GM18502 (cell line): ENCODE results near the gene CD44.
A peak's percentile ranks its signal among the peaks of the same experiment; 100 is the strongest.

Source experiments
- ATAC-seq: cut with Tn5 transposase; IDR thresholded peaks from one replicate; pipeline ENCODE4 v1.9.1; 2021; ENCODE audit warnings: mild to moderate bottlenecking; ENCODE audit not compliant: unreplicated experiment, poor library complexity

CD44 gene

DNA sequence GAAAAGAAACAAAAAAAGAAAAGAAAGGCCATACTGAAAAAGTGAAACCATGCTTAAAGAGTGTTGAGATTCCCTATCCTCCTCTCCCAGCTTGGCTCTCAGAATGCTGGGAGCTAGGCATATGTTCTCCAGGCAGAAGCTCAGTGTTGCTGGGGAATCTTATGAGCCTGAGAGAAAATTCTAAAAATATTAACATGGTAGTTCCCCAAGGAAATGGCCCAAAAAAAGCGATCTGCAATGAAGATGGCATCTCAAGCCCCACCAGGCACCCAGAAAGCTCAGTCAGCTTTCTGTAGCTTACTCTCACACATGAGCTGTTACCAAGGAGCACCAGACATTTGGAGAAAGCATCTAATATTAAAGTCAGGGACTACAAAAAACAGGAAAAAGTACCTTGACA, 94.5 kb downstream of the CD44 start:
- ATAC-seq = no peak

DNA sequence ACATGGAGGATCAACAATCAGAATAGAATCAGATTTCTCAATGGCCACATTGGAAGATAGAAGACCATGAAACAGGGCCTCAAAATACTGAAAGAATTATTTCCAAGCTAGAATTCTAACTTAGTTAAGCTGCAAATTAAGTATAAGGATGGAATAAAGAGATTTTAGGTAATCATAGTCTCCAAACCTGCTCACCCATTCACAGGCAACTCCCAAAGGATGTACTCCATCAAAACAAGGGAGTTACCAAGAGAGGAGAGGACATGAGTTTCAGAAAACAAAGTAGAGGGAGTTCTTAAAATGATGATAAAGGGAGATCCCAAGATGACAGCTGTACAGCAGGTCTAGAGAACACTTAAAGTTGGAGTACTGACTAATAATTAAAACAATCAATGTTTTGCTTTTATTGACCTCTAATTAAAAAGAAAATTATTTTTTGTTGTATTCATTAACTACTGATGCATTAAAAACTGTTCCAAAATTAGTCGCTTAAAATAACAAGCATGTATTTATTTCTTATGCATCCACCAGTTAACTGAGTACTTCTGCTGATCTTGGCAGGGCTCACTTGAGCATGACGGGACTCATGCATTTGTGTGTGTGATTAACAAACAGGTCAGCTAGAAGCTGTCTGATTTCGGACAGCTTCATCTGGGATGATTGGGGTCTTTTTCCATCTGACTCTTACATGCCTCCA, 95.6 kb downstream of the CD44 start:
- ATAC-seq = no peak

DNA sequence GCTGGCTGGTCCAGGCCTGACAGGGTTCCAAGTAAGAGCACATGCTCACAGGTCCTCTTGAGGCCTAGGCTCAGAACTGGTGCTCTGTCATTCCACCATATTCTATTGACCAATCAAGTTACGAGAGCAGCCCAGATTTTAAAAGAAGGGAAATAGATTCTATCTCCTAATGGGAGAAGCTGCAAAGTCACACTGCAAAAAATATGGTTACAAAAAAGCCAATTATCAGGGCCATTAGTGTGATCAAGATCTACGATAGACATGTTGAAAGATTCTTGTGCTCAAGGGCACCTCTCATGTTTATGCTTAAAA, 96.1 kb downstream of the CD44 start:
- ATAC-seq = no peak

DNA sequence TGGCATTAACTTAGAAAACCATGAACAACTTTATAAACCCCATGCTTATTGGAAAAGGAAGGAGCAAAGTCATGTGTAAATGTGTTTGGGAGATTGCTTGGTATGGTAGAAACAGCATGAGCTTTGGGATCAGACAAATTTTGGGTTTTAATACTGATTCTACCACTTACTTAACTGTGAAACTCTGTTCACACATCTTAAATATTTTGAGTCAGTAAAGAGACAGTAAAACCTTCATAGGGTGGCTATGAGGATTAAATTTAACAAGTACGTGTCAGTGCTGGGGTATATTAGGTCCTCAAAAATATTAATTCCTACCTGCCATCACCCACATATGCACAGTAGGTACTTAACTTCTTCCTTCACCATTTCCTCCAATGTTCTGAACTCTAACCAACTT, 96.5 kb downstream of the CD44 start:
- ATAC-seq = no peak

DNA sequence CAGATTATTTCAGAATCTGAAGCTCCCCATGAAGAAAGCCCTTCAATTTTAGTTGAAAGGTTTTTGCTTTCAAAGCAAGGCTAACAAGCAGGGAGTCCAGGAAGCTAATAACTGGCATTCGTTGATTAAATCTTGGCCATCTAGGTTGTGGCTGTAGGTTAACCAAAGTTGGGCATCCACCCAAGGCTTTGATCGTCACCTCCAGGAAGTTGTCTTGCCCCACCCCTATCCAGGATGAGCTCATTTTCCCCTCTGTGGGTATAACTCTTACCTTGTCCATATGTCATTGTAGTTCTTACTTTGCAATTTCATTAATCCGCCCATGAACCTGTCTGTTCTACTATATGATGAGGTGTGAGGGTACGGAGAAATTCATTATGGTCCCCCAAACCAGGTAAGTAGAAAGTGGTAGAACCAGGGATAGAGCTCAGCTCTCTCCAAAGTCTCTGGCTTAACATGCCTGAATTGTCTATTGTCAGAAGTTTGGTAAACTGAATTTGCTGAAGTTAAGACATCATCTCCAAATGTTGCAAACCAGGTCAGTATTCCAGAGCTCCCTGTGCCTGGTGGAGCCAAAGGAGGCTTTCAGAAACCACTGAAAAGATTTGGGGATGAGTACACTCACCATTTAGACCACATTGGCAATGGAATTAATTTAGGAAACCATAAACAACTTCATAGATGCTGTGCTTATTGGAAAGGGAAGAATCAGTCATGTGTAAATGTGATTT, 97.1 kb downstream of the CD44 start:
- no peak for ATAC-seq

DNA sequence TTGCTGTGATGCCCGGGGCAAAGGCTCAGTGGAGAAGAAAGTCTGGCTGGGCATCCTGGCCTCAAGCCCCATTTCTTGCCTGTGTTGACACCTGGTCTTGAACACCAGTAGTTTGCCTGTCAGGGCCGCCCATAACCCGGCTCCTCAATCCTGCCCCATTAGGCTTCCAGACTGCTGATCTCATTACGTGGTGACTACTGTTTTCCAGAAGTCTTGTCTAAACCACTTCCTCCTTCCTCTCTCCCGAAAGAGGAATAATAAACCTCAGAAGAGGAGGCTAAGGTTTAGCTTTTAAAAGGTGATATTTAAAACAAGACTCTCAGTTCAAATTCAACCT, 97.7 kb downstream of the CD44 start:
- ATAC-seq = no peak

DNA sequence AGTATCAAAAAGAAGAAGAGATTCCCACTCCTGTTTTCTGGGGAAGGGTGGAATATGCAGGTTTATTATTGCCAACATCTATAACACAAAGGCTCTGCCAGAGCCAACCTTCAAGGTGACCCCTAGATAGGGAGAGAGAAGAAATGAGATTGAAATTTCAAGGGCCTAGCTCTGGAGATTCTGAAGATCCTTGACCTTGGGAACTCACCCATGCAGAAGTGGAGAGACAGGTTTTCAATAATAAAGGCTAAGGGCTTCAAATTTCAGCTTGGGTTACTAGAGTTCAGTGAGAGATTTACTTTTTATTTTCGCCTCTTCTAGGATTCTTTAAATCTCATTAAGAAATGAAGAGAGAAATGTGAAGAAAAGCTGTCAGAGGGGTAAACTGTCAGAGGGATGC, 98.4 kb downstream of the CD44 start:
- no peak for ATAC-seq

DNA sequence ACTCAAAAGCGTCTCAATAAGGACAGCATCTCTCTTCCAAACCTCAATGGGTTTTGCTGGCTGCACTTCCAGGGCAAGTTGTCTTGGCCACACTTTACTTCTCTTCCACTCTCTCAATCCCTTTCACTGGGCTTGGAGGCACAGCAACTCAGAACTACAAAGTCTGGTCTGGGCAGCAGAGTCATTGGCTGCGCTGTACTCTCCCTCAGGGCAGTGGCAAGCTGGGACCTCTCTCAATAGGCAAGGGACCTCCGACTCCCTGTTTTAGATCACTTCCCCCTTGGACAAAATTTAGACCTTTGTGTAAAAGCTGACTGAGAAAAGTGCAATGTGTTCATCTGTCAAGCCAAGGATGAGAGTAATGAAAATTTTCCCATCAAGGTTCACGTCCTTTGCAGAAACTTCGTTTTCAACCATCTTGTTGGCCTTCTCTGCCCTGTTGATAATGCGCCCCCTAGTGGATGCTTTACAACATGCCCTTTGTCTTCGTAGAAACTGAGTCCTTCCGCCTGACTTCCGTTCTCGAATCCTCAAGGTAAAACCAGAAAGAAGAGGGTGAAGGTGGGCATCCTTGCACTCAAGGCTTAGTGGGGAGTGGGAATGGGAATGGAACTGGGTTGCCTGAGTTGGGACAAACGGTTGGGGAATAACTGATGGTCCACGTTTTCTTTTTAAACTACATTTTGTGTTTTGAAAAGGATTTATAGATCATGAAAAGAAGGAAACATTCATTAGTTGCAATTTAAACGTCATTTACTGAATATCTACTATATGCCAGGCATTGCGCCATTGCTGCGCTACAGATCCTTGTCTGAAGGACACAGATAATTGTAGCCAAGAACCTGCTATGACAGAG, 99.1 kb downstream of the CD44 start:
- peak; percentile 62 for ATAC-seq

DNA sequence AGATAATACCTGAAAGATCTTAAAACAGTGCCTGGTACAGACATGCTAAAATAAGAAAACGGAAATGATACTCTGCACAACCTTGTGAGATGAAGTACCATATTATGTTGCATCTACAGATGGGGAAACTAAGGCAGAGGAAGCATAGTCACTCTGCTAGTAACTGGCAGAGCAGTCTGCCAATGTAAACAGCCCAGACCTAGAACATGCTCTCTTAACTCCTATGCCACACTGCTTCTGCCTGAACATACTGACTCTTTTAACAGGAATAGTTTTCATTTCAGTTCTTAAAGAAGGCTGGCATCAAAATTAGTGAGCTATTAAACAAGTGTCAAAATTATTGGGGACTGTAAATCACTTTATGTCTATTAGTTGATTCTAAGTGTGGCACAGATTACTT, 99.9 kb downstream of the CD44 start:
- ATAC-seq = no peak

DNA sequence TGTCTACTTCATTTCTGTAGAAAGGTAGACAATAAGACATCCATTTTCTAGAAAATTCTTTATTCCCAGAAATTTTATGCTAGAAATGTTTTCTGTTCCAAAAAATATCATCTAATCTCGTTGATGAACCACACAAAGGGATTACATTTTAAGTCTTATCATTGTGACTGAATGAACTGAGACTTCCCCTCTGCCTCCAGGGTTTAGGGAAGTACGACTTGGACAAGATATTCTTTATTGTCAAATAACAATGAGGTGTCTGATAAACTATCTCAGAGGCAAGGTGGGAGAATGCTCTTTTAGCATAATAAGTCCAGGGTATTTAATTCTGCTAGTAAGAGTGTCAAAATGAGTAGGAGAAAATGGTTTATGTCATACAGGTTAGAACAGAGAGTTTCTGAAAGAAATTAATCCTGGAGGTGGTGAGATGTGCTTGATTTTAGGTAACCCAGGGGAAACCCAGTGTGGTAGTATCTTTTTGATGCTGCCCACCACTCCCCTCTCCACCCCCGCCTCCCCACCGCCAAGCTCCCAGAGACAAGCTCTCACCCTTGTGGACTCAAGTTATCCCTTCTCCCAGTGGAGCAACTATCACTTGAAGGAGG, 100.6 kb downstream of the CD44 start:
- no peak for ATAC-seq

DNA sequence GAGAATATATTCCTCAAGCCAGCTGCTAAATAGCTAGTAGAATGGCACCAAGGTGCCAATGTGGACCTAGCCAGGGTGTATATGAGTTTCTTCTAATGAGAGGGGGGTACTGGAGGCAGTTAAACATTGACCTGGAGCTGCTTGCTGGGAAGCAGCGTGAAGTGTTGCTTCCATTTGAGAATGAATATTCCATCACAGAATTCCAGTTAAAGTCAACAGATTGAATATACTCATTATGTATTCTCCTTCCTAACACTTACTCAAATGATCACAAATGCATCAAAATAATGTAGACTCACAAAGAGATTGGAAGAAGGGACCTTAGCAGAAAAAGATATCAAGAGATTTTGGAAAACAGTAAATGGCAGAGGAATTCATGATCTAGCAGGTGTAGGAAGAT, 102.1 kb downstream of the CD44 start:
- ATAC-seq = no peak

DNA sequence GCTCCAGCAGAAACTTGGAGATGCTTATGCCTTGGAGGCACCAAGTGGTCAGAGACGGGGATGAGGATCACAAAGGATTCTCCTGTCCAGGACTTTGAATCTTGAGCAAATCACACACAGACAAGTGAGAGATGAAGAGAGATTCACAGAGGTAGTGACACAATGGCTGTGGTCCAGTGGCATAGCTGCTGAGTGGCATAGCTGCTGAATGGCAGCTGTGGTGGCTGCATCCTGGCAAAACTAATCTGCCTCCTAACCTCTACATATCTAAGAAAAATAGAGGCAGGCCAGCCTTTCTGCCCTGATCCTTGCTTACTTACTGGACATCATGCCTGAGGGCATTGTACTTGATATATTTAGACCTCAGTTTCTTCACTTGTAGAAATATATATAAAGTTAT, 102.6 kb downstream of the CD44 start:
- no peak for ATAC-seq

DNA sequence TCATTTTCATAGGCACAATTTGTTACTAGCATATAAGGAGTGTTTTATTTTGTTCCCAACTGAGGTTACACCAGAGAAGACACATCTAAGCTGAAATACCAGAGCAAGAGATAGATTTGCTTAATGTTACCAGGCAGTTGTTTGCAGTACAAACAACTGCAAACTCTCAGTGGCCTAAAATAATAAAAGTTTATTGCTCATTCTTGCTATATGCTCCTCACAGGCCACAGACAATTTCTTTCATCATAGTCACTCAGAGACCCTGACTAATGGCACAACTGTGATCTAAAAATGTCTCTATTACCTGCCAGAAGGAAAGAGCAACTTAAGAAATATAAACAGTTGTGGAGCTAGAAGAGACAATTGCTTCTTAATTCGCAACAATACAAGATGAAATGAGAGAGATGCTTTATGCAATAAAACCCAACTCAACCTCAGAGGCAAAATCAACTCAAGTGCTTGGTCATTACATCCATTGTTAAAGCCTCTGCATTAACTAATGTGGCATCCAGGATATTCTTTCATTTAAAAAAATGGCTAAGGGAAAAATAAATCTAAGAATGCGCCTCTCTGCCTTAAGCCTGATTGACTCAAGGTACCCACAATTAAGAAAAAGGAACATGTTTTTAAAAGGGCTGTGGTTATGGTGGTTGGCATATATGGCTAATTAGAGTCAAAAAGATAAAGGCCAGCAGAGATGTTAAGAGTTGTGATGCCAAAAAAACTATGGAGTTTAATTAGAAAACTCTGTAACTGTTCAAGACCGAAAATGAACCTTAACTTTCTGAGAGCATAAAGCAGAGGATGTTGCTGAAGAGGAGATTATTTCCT, 103.7 kb downstream of the CD44 start:
- no peak for ATAC-seq

DNA sequence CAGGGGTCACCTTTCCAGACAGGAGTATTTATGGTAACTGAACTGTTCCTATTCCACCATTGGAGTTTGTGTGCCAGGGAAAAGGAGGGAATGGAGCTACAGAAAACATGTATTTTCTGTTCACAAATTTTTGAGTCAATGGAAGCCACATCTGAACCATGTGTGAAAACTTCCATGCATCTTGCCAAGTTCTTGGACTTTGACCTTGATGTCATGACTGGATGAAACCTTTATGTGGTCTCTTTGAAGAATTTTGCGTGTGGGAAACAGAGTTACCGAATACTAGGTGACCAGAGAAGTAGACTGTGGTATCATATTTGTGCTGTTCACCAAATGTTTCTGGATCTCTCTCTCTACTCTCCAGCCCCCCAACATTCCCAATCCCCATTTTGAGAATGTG, 104.8 kb downstream of the CD44 start:
- no peak for ATAC-seq

DNA sequence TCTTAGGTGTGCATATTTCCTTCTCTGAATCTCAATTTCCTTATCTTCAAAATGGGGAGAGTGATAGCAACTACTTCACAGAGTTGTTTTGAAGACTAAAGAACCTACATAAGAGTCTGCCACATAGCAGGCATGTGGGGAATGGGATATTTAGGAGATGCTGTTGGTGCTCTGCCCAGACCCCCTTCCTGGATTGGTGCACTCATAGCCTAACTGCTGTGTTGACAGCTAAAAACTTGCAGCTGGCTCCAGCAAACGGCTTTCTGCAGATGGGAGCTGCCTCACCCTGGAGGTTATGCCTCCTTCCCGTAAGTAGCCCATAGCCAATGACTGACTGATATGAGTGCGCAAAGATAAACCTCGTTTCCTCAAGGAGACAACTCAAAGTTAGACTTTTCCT, 106.1 kb downstream of the CD44 start:
- ATAC-seq = no peak

DNA sequence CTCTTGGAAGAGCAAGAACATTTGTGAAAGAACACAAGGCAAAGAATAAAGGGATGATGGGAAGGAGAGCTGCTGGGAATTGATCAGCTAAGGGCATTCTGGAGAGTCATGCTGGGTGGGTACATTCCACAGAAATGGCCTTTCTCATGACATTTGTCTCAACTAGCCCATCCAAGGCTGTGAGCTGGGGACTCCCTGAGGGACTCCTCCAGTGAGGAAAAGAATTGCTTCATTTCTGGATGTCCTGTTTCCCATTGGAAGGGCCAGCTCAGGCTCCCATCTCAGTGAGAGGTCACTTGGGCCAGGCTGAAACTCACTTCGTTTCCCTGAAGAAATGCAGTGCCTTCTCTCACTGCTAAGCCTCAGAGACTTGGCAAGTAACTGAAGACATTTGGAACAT, 106.8 kb downstream of the CD44 start:
- no peak for ATAC-seq

DNA sequence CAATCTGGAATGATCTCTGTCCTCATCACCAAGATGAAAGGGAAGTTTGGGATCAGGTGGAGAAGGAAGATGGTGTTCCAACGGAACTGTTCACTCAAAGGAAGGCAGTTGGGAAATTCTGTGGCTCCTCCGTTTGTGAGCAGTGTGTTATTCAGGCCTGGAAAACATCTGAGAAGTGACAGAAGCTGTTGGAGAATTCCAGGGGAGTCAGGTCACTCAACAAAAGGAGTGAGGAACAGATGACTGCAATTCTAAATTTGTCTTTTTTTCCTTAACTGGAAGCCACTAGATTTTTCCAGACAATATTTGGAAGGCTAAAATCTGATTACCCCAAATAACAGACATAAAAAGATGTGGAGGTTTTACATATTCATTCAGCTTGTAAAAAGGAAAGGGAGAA, 107.8 kb downstream of the CD44 start:
- no peak for ATAC-seq

DNA sequence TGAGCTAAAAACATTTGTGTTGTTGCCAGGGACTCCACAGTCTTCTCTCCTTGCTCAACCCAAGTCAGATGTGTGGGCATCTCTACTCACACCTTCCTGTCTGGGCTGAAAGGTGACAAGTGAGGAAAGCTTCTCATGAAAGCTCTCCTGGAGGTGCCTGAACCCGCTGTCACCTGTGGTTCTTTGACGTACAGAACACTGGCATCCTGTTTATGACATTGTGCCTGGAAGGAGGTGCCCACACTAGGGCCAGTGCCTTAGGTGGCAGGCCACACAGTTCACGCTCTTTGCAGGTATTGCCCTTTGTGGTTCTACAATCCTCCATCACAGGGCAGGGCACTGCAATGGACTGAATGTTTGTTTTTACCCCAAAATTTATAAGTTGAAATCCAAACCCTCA, 108.5 kb downstream of the CD44 start:
- ATAC-seq = no peak

DNA sequence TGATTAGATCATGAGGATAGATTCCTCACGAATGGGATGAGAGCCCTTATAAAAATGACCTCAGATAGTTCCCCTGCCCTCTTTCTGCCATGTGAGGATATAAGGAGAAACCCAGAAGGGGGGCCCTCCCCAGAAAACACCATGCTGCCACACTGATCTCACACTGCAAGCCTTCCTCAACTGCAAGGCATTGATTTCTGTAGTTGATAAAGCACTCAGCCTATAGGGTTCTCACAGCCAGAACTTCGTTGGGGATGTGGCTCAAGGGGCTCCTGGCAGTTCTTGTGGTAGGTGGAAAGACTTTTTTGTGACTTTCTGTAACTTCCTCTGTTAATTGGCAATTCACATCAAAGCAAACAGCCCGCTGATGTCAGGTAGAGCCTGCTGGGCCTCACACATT, 108.9 kb downstream of the CD44 start:
- no peak for ATAC-seq

DNA sequence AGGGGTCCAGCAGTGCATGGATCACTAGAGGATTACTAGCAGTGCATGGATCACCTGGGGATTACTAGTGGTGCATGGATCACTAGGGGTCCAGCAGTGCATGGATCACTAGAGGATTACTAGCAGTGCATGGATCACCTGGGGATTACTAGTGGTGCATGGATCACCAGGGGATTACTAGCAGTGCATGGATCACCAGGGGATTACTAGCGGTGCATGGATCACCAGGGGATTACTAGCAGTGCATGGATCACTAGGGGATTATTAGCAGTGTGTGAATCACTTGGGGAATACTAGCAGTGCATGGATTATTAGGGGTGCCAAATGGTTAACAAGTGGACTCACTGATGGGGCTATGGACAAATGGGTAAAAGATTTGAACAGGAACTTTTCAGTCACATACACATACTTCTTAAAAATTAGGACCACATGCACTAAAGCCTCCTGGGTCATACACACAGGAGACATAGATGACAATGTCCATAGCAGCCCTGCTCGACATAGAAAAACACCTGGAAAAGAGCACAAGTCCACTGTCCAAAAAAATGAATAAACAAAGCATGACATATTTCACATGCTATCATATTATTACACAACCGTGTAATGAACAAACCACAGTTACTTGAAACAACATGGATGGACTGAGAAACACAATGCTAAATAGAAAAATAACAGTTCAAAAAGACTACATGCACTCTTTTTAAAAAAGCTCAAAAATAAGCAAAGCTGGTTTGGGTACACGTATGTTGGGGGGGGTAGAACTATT, 109.8 kb downstream of the CD44 start:
- no peak for ATAC-seq
